Omental fat pad (tissue), 4 donors: Measurements from ENCODE around the gene GNAO1. TPM values are rescaled to one million over a fixed set of nuclear protein-coding genes. Genes with fewer than 3 reads are reported as not detected.

Experiments used
- ATAC-seq: fragments of 150-250 bp; one replicate; pipeline ENCODE4 v1.9.1; 2016; ENCODE audit warnings: mild to moderate bottlenecking, moderate library complexity; ENCODE audit not compliant: low FRiP score
- DNase-seq: peaks from one replicate; pipeline ENCODE4 v3.0.0-alpha.2; 2019; ENCODE audit warnings: low spot score
- CTCF ChIP-seq, 3 donors: fragments of 450-650 bp; IDR thresholded peaks; one replicate each; pipeline ENCODE4 v1.5.1; 2016 to 2017; ENCODE audit warnings: antibody characterized with exemption in 3 of 3, mild to moderate bottlenecking in 3 of 3, moderate library complexity in 2 of 3
- total RNA-seq, 4 donors: library from RNA; depleted of rRNA; stranded (reverse); fragments of >200 nt; gene quantifications; one replicate each; pipeline ENCODE4 v1.1.0, GENCODE V29; 2016

Gene GNAO1
- total RNA-seq, 4 donors from 2014 or later, result 1.4 to 2.6 (median 2.3) TPM

- no peak for DNase-seq
- ATAC-seq, result no peak
- no peak for TF ChIP-seq CTCF (IDR thresholded peaks at IDR 0.05)
Observed at GRCh38 chr16:56262551-56263245, 71.4 kb downstream of the GNAO1 start.

GRCh38 chr16:56263711-56264608 is 72.7 kb downstream of the GNAO1 start:
- DNase-seq, result no peak
- no peak for ATAC-seq
- TF ChIP-seq CTCF (IDR thresholded peaks at IDR 0.05), result no peak

- ATAC-seq (no peak), DNase-seq (no peak)
- no peak for TF ChIP-seq CTCF (IDR thresholded peaks at IDR 0.05)
Observed at GRCh38 chr16:56264609-56264972, 73.3 kb downstream of the GNAO1 start.

- ATAC-seq (no peak), DNase-seq (no peak)
- no peak for TF ChIP-seq CTCF (IDR thresholded peaks at IDR 0.05)
Observed at GRCh38 chr16:56265184-56265583, 73.9 kb downstream of the GNAO1 start.

GRCh38 chr16:56265746-56266145 is 74.5 kb downstream of the GNAO1 start:
- no peak for TF ChIP-seq CTCF (IDR thresholded peaks at IDR 0.05)
- ATAC-seq (no peak), DNase-seq (no peak)

- no peak for DNase-seq
- no peak for TF ChIP-seq CTCF (IDR thresholded peaks at IDR 0.05)
Observed at GRCh38 chr16:56266641-56267607, 75.6 kb downstream of the GNAO1 start.

More at GRCh38 chr16:56266641-56267607, 75.6 kb downstream of the GNAO1 start:
- no peak for ATAC-seq
